Fibroblast of gingiva (primary cell): ENCODE measurements around the gene ARPC5L.
"Not testable (repeated sequence)": the region's sequence is repeated elsewhere in the genome, so short reads cannot be mapped to it uniquely, and the experiment has no call there.

Experiments
- DNase-seq: peaks from one replicate; pipeline ENCODE4 v3.0.0-alpha.2; 2011; ENCODE audit warnings: low read depth

Gene ARPC5L

GRCh38 chr9:124861342-124862229, at the start of gene ARPC5L, which contains the start of gene RPL35:
Gene ARPC5L (plus strand): TSS chr9:124862130. CDS start chr9:124869291, 7,161 bp downstream.
Gene RPL35 (minus strand): TSS chr9:124861957. CDS start chr9:124861912, 45 bp downstream.
- peak; percentile 92 for DNase-seq

GRCh38 chr9:124812441-124812876, 49.5 kb upstream of the ARPC5L start:
- DNase-seq: peak; percentile 82

GRCh38 chr9:124813041-124813440, 48.9 kb upstream of the ARPC5L start:
- DNase-seq: no peak

- no peak for DNase-seq
These were observed 48.3 kb upstream of the ARPC5L start for GRCh38 chr9:124813501-124814163.

- no peak for DNase-seq
These were observed 47.8 kb upstream of the ARPC5L start for GRCh38 chr9:124814164-124814535.

GRCh38 chr9:124815601-124816000, 46.3 kb upstream of the ARPC5L start:
- no peak for DNase-seq

GRCh38 chr9:124818431-124819281, 43.3 kb upstream of the ARPC5L start:
- no peak for DNase-seq

GRCh38 chr9:124820698-124821623, 41.0 kb upstream of the ARPC5L start:
- no peak for DNase-seq

- no peak for DNase-seq
These were observed 33.2 kb upstream of the ARPC5L start for GRCh38 chr9:124828489-124829333.

- no peak for DNase-seq
These were observed 32.6 kb upstream of the ARPC5L start for GRCh38 chr9:124829334-124829669.

- DNase-seq: no peak
These were observed 31.3 kb upstream of the ARPC5L start for GRCh38 chr9:124830593-124830992.

GRCh38 chr9:124831642-124832364, 30.1 kb upstream of the ARPC5L start:
- no peak for DNase-seq

- no peak for DNase-seq
These were observed 27.3 kb upstream of the ARPC5L start for GRCh38 chr9:124834591-124834990.

GRCh38 chr9:124835026-124835557, 26.8 kb upstream of the ARPC5L start:
- DNase-seq: peak; percentile 36

GRCh38 chr9:124838132-124838531, 23.8 kb upstream of the ARPC5L start:
- not testable (repeated sequence) for DNase-seq

- DNase-seq: not testable (repeated sequence)
These were observed 23.2 kb upstream of the ARPC5L start for GRCh38 chr9:124838567-124839275.

- DNase-seq: no peak
These were observed 22.2 kb upstream of the ARPC5L start for GRCh38 chr9:124839612-124840299.

- no peak for DNase-seq
These were observed 21.6 kb upstream of the ARPC5L start for GRCh38 chr9:124840300-124840833.
